Mesendoderm (in vitro differentiated cells): ENCODE measurements around the gene CCDC47.

Source experiments
- DNase-seq: peaks from one replicate; pipeline ENCODE4 v3.0.0; 2013
- H2AK5ac ChIP-seq: 2 replicates; pipeline ENCODE4 v1.6.1; 2013; ENCODE audit warnings: low read length, inconsistent platforms
- H2BK120ac ChIP-seq: 2 replicates; pipeline ENCODE4 v1.6.1; 2013; ENCODE audit warnings: low read depth, mild to moderate bottlenecking, low read length, moderate library complexity, mixed read lengths
- H2BK15ac ChIP-seq: replicated peaks from 2 replicates; pipeline ENCODE4 v1.6.1; 2013; ENCODE audit warnings: low read depth, mild to moderate bottlenecking, moderate library complexity
- H2BK5ac ChIP-seq: 2 replicates; pipeline ENCODE4 v1.6.1; 2013; ENCODE audit warnings: low read length, inconsistent platforms
- H3K18ac ChIP-seq: 2 replicates; pipeline ENCODE4 v1.6.1; 2013; ENCODE audit warnings: mild to moderate bottlenecking, low read length, mixed read lengths
- H3K23ac ChIP-seq: one replicate; pipeline ENCODE4 v1.6.1; 2013; ENCODE audit warnings: low read length
- H3K27ac ChIP-seq: 2 replicates; pipeline ENCODE4 v1.5.1; 2013; ENCODE audit warnings: low read depth, mild to moderate bottlenecking, inconsistent platforms, low read length, moderate library complexity
- H3K27me3 ChIP-seq: 2 replicates; pipeline ENCODE4 v1.6.1; 2013; ENCODE audit warnings: low read length, control low read depth, mild to moderate bottlenecking, inconsistent platforms; ENCODE audit not compliant: insufficient read depth, poor library complexity
- H3K36me3 ChIP-seq: 2 replicates; pipeline ENCODE4 v1.6.1; 2013; ENCODE audit warnings: low read length, inconsistent platforms; ENCODE audit not compliant: control insufficient read depth, insufficient read depth
- H3K4ac ChIP-seq: one replicate; pipeline ENCODE4 v1.6.1; 2013; ENCODE audit warnings: low read depth, mild to moderate bottlenecking, low read length, moderate library complexity
- H3K4me1 ChIP-seq: 2 replicates; pipeline ENCODE4 v1.6.1; 2013; ENCODE audit warnings: low read depth, low read length, inconsistent platforms; ENCODE audit not compliant: control insufficient read depth
- H3K4me2 ChIP-seq: 2 replicates; pipeline ENCODE4 v1.6.1; 2013; ENCODE audit warnings: low read length
- H3K4me3 ChIP-seq: 2 replicates; pipeline ENCODE4 v1.5.1; 2013; ENCODE audit warnings: mild to moderate bottlenecking, low read length
- H3K56ac ChIP-seq: one replicate; pipeline ENCODE4 v1.6.1; 2013; ENCODE audit warnings: low read length
- H3K79me1 ChIP-seq: 2 replicates; pipeline ENCODE4 v1.6.1; 2013; ENCODE audit warnings: low read length, inconsistent platforms
- H3K79me2 ChIP-seq: 2 replicates; pipeline ENCODE4 v1.6.1; 2013; ENCODE audit warnings: mild to moderate bottlenecking, low read length; ENCODE audit not compliant: control insufficient read depth, insufficient read depth
- H3K9ac ChIP-seq: 2 replicates; pipeline ENCODE4 v1.6.1; 2013; ENCODE audit warnings: low read length, inconsistent platforms
- H4K5ac ChIP-seq: one replicate; pipeline ENCODE4 v1.6.1; 2013; ENCODE audit warnings: low read length
- H4K8ac ChIP-seq: one replicate; pipeline ENCODE4 v1.6.1; 2013; ENCODE audit warnings: low read depth, mild to moderate bottlenecking, control low read depth, low read length, moderate library complexity
- WGBS: extraction: QIAGEN DNeasy Blood & Tissue Kit; methylation state at CpG from one replicate; pipeline ENCODE4 v1.1.7; 2013; ENCODE audit warnings: low lambda C conversion rate, missing lambda C conversion rate; ENCODE audit not compliant: insufficient coverage; ENCODE audit errors: extremely low coverage; 5-methylcytosine and 5-hydroxymethylcytosine counted together

The CCDC47 gene

GRCh38 chr17:63704836-63705235, 68.6 kb downstream of the CCDC47 start:
- H3K9ac ChIP-seq: no peak overlapping the region
- no peak overlapping the region for H4K5ac ChIP-seq
- peaks cover 12% of the 10 kb centered on the region for H3K79me1 ChIP-seq
- no peak overlapping the region for H3K4me3 ChIP-seq
- H3K4me2 ChIP-seq: no peak overlapping the region
- no CpG with 5 or more reads among the region's 9 CpGs for WGBS
- no peak overlapping the region for H2AK5ac ChIP-seq
- no peak overlapping the region for H2BK15ac ChIP-seq
- H3K4me1 ChIP-seq: peaks cover 9% of the 10 kb centered on the region
- H3K27ac ChIP-seq: no peak overlapping the region
- H3K18ac ChIP-seq: no peak overlapping the region
- no peak overlapping the region for H3K23ac ChIP-seq
- H3K4ac ChIP-seq: no peak overlapping the region
- peak overlapping the region; percentile 3 for H3K56ac ChIP-seq
- H4K8ac ChIP-seq: no peak overlapping the region
- H3K27me3 ChIP-seq: no peaks in the 10 kb centered on the region
- H2BK5ac ChIP-seq: no peak overlapping the region
- peaks cover 13% of the 10 kb centered on the region for H3K79me2 ChIP-seq
- H3K36me3 ChIP-seq: peaks cover 2% of the 10 kb centered on the region
- no peak for DNase-seq
- H2BK120ac ChIP-seq: no peak overlapping the region

- WGBS: no CpG with 5 or more reads among the region's 11 CpGs
- Histone ChIP-seq H4K8ac (no peak overlapping the region), H3K4ac (no peak overlapping the region), H2AK5ac (no peak overlapping the region), H3K27me3 (no peaks in the 10 kb centered on the region), H3K4me2 (no peak overlapping the region), H3K4me3 (no peak overlapping the region), H3K56ac (peak overlapping the region; percentile 34), H3K18ac (no peak overlapping the region), H3K27ac (no peak overlapping the region), H2BK5ac (no peak overlapping the region), H3K4me1 (peaks cover 9% of the 10 kb centered on the region), H2BK15ac (no peak overlapping the region), H3K9ac (no peak overlapping the region), H3K79me1 (peaks cover 12% of the 10 kb centered on the region), H4K5ac (no peak overlapping the region), H2BK120ac (no peak overlapping the region), H3K36me3 (peaks cover 2% of the 10 kb centered on the region), H3K23ac (no peak overlapping the region), H3K79me2 (peaks cover 13% of the 10 kb centered on the region)
- no peak for DNase-seq
Measured at GRCh38 chr17:63704259-63704576, 69.2 kb downstream of the CCDC47 start.

GRCh38 chr17:63703556-63704258, 69.7 kb downstream of the CCDC47 start:
- H4K8ac ChIP-seq: no peak overlapping the region

GRCh38 chr17:63703029-63703428, 70.4 kb downstream of the CCDC47 start:
- H3K4me3 ChIP-seq: no peak overlapping the region
- no peaks in the 10 kb centered on the region for H3K27me3 ChIP-seq
- peaks cover 16% of the 10 kb centered on the region for H3K79me1 ChIP-seq
- no peak overlapping the region for H3K4me2 ChIP-seq
- H3K56ac ChIP-seq: peak overlapping the region; percentile 28
- H3K79me2 ChIP-seq: peaks cover 22% of the 10 kb centered on the region
- H3K27ac ChIP-seq: no peak overlapping the region
- H2AK5ac ChIP-seq: no peak overlapping the region
- no peak overlapping the region for H2BK5ac ChIP-seq
- H3K23ac ChIP-seq: no peak overlapping the region
- H3K18ac ChIP-seq: no peak overlapping the region
- DNase-seq: no peak
- H3K4ac ChIP-seq: no peak overlapping the region
- H4K5ac ChIP-seq: no peak overlapping the region
- no peak overlapping the region for H2BK15ac ChIP-seq
- no CpG with 5 or more reads among the region's 5 CpGs for WGBS
- no peak overlapping the region for H2BK120ac ChIP-seq
- peak overlapping the region; percentile 42 for H3K9ac ChIP-seq
- H3K36me3 ChIP-seq: no peaks in the 10 kb centered on the region
- peaks cover 12% of the 10 kb centered on the region for H3K4me1 ChIP-seq
- no peak overlapping the region for H4K8ac ChIP-seq

More at GRCh38 chr17:63703556-63704258, 69.7 kb downstream of the CCDC47 start:
- no peak overlapping the region for H3K27ac ChIP-seq
- H3K4me1 ChIP-seq: peaks cover 9% of the 10 kb centered on the region
- no peak overlapping the region for H2BK120ac ChIP-seq
- DNase-seq: no peak
- peaks cover 12% of the 10 kb centered on the region for H3K79me1 ChIP-seq
- H2BK5ac ChIP-seq: no peak overlapping the region
- H2BK15ac ChIP-seq: no peak overlapping the region
- no peak overlapping the region for H3K4me3 ChIP-seq
- H2AK5ac ChIP-seq: no peak overlapping the region
- H3K27me3 ChIP-seq: no peaks in the 10 kb centered on the region
- no peak overlapping the region for H3K4ac ChIP-seq
- H4K5ac ChIP-seq: no peak overlapping the region
- H3K18ac ChIP-seq: no peak overlapping the region
- peak overlapping the region; percentile 17 for H3K9ac ChIP-seq
- H3K79me2 ChIP-seq: peaks cover 17% of the 10 kb centered on the region
- no peaks in the 10 kb centered on the region for H3K36me3 ChIP-seq
- no CpG with 5 or more reads among the region's 16 CpGs for WGBS
- H3K56ac ChIP-seq: peak overlapping the region; percentile 34
- no peak overlapping the region for H3K23ac ChIP-seq
- no peak overlapping the region for H3K4me2 ChIP-seq

- Histone ChIP-seq H3K23ac (no peak overlapping the region), H2BK15ac (no peak overlapping the region), H3K36me3 (no peaks in the 10 kb centered on the region), H3K4me1 (peaks cover 12% of the 10 kb centered on the region), H3K27me3 (no peaks in the 10 kb centered on the region), H3K9ac (peak overlapping the region; percentile 42), H3K18ac (no peak overlapping the region), H3K27ac (no peak overlapping the region), H3K79me2 (peaks cover 22% of the 10 kb centered on the region), H2AK5ac (no peak overlapping the region), H3K56ac (no peak overlapping the region), H2BK5ac (no peak overlapping the region), H2BK120ac (no peak overlapping the region), H4K5ac (no peak overlapping the region), H3K4me3 (no peak overlapping the region), H3K4ac (no peak overlapping the region), H3K4me2 (no peak overlapping the region), H4K8ac (no peak overlapping the region), H3K79me1 (peaks cover 16% of the 10 kb centered on the region)
- no CpG with 5 or more reads among the region's 6 CpGs for WGBS
- no peak for DNase-seq
Measured at GRCh38 chr17:63702721-63703015, 70.7 kb downstream of the CCDC47 start.
